K562 (cell line): Measurements from ENCODE around the gene MCAM. TPM values are rescaled to one million over a fixed set of nuclear protein-coding genes. Genes with fewer than 3 reads are reported as not detected.
A peak's percentile ranks its signal among the peaks of the same experiment; 100 is the strongest.

ENCODE experiments used
- BACH1 ChIP-seq: fragments of 200-800 bp; sonication (Bioruptor generic); IDR thresholded peaks from 2 replicates; pipeline ENCODE4 v1.6.1; 2016; ENCODE audit warnings: missing genetic modification characterization, missing compliant biosample characterization
- COPS2 ChIP-seq: fragments of 450-650 bp; conservative IDR thresholded peaks from 2 replicates; pipeline ENCODE4 v1.6.1; 2016; ENCODE audit warnings: mild to moderate bottlenecking, moderate library complexity
- DNMT1 ChIP-seq: fragments of 450-650 bp; IDR thresholded peaks from 2 replicates; pipeline ENCODE4 v1.6.1; 2016; ENCODE audit warnings: antibody characterized with exemption, mild to moderate bottlenecking
- FIP1L1 ChIP-seq: fragments of 200-400 bp; formaldehyde crosslinking; IDR thresholded peaks from 2 replicates; pipeline ENCODE4 v1.6.1; 2018; ENCODE audit warnings: mild to moderate bottlenecking, low read depth, low read length; ENCODE audit not compliant: poor library complexity, severe bottlenecking
- FUS ChIP-seq: fragments of 200-400 bp; formaldehyde crosslinking; optimal IDR thresholded peaks from 2 replicates; pipeline ENCODE3; 2017; ENCODE audit warnings: low read depth, low read length
- HDAC8 ChIP-seq: fragments of 450-650 bp; IDR thresholded peaks from 2 replicates; pipeline ENCODE4 v1.6.1; 2016; ENCODE audit warnings: mild to moderate bottlenecking, missing genetic modification characterization, moderate library complexity, missing compliant biosample characterization
- HEY1 ChIP-seq: fragments of 250-450 bp; sonication (Bioruptor Pico); IDR thresholded peaks from 2 replicates; pipeline ENCODE4 v1.5.0; 2020; ENCODE audit warnings: mild to moderate bottlenecking, moderate library complexity, borderline replicate concordance
- MEF2A ChIP-seq: IDR thresholded peaks from 2 replicates; pipeline ENCODE4 v1.6.1; 2011; ENCODE audit warnings: low read depth, mild to moderate bottlenecking, low read length, moderate library complexity; ENCODE audit not compliant: control insufficient read depth
- POLR2A ChIP-seq: fragments of 450-650 bp; conservative IDR thresholded peaks from 2 replicates; pipeline ENCODE4 v1.6.1; 2016
- RBM15 ChIP-seq: fragments of 200-400 bp; formaldehyde crosslinking; IDR thresholded peaks from 2 replicates; pipeline ENCODE4 v1.6.1; 2018; ENCODE audit warnings: mild to moderate bottlenecking, low read length, moderate library complexity; ENCODE audit not compliant: insufficient read depth
- RBM34 ChIP-seq: fragments of 200-400 bp; formaldehyde crosslinking; IDR thresholded peaks from 2 replicates; pipeline ENCODE4 v1.6.1; 2018; ENCODE audit warnings: low read length, borderline replicate concordance; ENCODE audit not compliant: insufficient read depth
- SIN3B ChIP-seq: fragments of 450-650 bp; IDR thresholded peaks from 2 replicates; pipeline ENCODE4 v1.6.1; 2017; ENCODE audit warnings: low read depth, mild to moderate bottlenecking, moderate library complexity
- SMAD2 ChIP-seq: fragments of 150-350 bp; IDR thresholded peaks from 2 replicates; pipeline ENCODE4 v1.6.1; 2014; ENCODE audit warnings: low read depth, mild to moderate bottlenecking, low read length
- SMARCA4 ChIP-seq: fragments of 450-650 bp; IDR thresholded peaks from 2 replicates; pipeline ENCODE4 v1.6.1; 2016
- SMARCB1 ChIP-seq: IDR thresholded peaks from 2 replicates; pipeline ENCODE4 v1.6.1; 2011; ENCODE audit warnings: improper control_type of control experiment, low read depth; ENCODE audit not compliant: insufficient read length
- ZFP36 ChIP-seq: fragments of 150-350 bp; IDR thresholded peaks from 2 replicates; pipeline ENCODE4 v1.6.1; 2018; ENCODE audit warnings: low read length, low read depth; ENCODE audit not compliant: partially characterized antibody
- ZNF175 ChIP-seq: fragments of 200-800 bp; sonication (Bioruptor generic); IDR thresholded peaks from 2 replicates; pipeline ENCODE4 v1.6.1; 2016; ENCODE audit warnings: low read depth, mild to moderate bottlenecking, missing genetic modification characterization, missing compliant biosample characterization
- ZNF274 ChIP-seq: IDR thresholded peaks from 2 replicates; pipeline ENCODE4 v1.6.1; 2011; ENCODE audit warnings: low read depth, mild to moderate bottlenecking, low read length, moderate library complexity, borderline replicate concordance
- ZNF785 ChIP-seq: fragments of 250-450 bp; sonication (Bioruptor Pico); IDR thresholded peaks from 2 replicates; pipeline ENCODE4 v1.4.0; 2020; ENCODE audit warnings: mild to moderate bottlenecking
- polyA plus RNA-seq, 8 experiments: library from polyadenylated mRNA; depleted of rRNA in 4 of 8; stranded (reverse) in 5 of 8; unstranded in 3 of 8; fragments of >200 nt; fragmentation: Nextera tagmentation in 2 of 8; fragmentation: Illumina TruSeq in 1 of 8; extraction: Ambion mirVana in 2 of 8; extraction: Trizol in 1 of 8; gene quantifications; 2 replicates each; pipeline versions ENCODE4 v1.2.1 to v1.2.3, GENCODE V29; 2011 to 2014; ENCODE audit warnings: inconsistent platforms in 1 of 8, missing spikeins in 1 of 8
- total RNA-seq, 7 experiments: library from RNA; depleted of rRNA in 6 of 7; stranded (reverse); fragments of >200 nt in 6 of 7; fragmentation: Illumina TruSeq in 2 of 7; extraction: Trizol in 2 of 7; gene quantifications; 2 replicates each; pipeline versions ENCODE4 v1.2.1 to v1.2.3, GENCODE V29; 2011 to 2021; ENCODE audit warnings: low replicate concordance in 1 of 7
- TF ChIP-seq, protein P1 (sequence below), 2 experiments: fragments of 250-450 bp in 1 of 2; fragments of 450-650 bp in 1 of 2; sonication (Bioruptor Pico) in 1 of 2; IDR thresholded peaks; 2 replicates each; pipeline versions ENCODE4 v1.6.1 to v1.8.0; 2016 to 2021; ENCODE audit warnings: mild to moderate bottlenecking in 2 of 2, moderate library complexity in 2 of 2, missing compliant biosample characterization in 1 of 2, missing genetic modification characterization in 1 of 2
- TF ChIP-seq, protein P2 (sequence below), 3 experiments: fragments of 200-800 bp in 1 of 3; fragments of 250-450 bp in 1 of 3; fragments of 450-650 bp in 1 of 3; sonication (Bioruptor Pico) in 1 of 3; sonication (Bioruptor generic) in 1 of 3; formaldehyde crosslinking in 1 of 3; IDR thresholded peaks; 2 replicates each; pipeline versions ENCODE4 v1.6.1 to v1.8.0; 2016 to 2022; ENCODE audit warnings: mild to moderate bottlenecking in 2 of 3, missing genetic modification characterization in 2 of 3, missing compliant biosample characterization in 1 of 3, moderate library complexity in 1 of 3

The MCAM gene
- total and polyA plus RNA-seq, 9 of the 15 experiments (the other 6 are each of a cell fraction or from before 2014, with no cell fraction given), result 14.7 to 118 (median 53.6) TPM

DNA sequence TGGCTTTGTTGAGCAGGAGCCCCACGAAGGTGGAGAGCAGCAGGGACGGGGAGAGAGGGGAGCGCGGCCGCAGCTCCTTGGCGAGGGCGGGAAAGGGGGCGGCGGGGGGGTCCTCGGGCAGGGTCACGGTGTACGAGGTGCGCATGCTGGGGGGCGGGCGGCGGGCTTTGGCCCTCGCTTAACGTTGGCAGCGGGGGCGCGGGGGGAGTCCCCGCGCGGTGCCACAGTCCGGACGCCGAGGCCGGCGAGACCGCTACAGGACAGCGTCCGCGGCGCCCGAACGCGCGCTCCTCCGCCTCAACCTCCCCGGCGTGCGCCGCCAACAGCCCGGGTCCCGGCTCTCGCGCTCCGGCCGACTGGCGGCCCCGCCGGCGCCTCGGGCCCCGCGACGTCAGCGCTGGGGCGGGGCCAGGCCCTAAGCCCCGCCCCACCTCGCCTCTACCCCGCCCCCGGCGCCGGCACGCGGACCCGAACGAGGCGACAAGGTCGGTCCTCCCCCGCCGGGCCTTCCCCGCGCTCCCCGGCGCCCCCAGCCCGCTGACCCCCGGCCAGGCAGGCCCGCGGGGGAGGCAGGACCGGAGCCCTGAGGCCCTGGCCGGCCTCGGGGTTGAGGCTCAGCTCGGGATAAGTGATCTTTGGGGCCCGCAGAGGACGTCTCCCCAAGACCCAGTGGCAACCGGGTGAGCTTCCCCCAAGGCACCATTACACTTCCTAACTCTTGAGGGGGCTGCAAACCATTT lies 47.1 kb upstream of the MCAM start (continued):
- TF ChIP-seq FUS (no peak), MEF2A (no peak), BACH1 (tag) (no peak), ZNF785 (no peak), HDAC8 (tag) (no peak), SMARCB1 (no peak), ZNF175 (CRISPR knock-in tag) (0 out of 2 replicates have a peak, but pooled peaks have one; percentile 37), ZFP36 (no peak), SMAD2 (no peak), RBM15 (no peak), POLR2A (no peak), DNMT1 (no peak), HEY1 (CRISPR knock-in tag) (no peak), COPS2 (no peak), ZNF274 (no peak), FIP1L1 (no peak), SIN3B (no peak), SMARCA4 (no peak), RBM34 (no peak)
- TF ChIP-seq, protein P1, sequence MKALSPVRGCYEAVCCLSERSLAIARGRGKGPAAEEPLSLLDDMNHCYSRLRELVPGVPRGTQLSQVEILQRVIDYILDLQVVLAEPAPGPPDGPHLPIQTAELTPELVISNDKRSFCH (CRISPR knock-in tag; IDR thresholded peaks at IDR 0.05), result no peak
- TF ChIP-seq, protein P1 (tag; IDR thresholded peaks at IDR 0.05), result no peak
- TF ChIP-seq, protein P2, sequence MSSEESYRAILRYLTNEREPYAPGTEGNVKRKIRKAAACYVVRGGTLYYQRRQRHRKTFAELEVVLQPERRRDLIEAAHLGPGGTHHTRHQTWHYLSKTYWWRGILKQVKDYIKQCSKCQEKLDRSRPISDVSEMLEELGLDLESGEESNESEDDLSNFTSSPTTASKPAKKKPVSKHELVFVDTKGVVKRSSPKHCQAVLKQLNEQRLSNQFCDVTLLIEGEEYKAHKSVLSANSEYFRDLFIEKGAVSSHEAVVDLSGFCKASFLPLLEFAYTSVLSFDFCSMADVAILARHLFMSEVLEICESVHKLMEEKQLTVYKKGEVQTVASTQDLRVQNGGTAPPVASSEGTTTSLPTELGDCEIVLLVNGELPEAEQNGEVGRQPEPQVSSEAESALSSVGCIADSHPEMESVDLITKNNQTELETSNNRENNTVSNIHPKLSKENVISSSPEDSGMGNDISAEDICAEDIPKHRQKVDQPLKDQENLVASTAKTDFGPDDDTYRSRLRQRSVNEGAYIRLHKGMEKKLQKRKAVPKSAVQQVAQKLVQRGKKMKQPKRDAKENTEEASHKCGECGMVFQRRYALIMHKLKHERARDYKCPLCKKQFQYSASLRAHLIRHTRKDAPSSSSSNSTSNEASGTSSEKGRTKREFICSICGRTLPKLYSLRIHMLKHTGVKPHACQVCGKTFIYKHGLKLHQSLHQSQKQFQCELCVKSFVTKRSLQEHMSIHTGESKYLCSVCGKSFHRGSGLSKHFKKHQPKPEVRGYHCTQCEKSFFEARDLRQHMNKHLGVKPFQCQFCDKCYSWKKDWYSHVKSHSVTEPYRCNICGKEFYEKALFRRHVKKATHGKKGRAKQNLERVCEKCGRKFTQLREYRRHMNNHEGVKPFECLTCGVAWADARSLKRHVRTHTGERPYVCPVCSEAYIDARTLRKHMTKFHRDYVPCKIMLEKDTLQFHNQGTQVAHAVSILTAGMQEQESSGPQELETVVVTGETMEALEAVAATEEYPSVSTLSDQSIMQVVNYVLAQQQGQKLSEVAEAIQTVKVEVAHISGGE (CRISPR knock-in tag; IDR thresholded peaks at IDR 0.05), result no peak
